H1 (cell line): ENCODE results near the gene PRKN. TPM values are rescaled to one million over a fixed set of nuclear protein-coding genes. Genes with fewer than 3 reads are reported as not detected.

Experiments
- CTCF ChIA-PET: fragments of 300-600 bp; sonication (Branson Sonifier 250); formaldehyde crosslinking; loops from one replicate; lab custom pipeline; 2021; ENCODE audit not compliant: partially characterized antibody; lab: Charles Lee
- POLR2A ChIA-PET: fragments of 300-600 bp; sonication (Branson Sonifier 250); formaldehyde crosslinking; loops from one replicate; lab custom pipeline; 2021; ENCODE audit warnings: inconsistent platforms; ENCODE audit not compliant: partially characterized antibody; lab: Charles Lee
- DNase-seq, 2 experiments: peaks; one replicate each; pipeline versions ENCODE4 v3.0.0 to v3.0.0-alpha.2; 2010 to 2022; ENCODE audit warnings: low spot score in 2 of 2, low read depth in 1 of 2, mixed read lengths in 1 of 2
- FAIRE-seq: peaks from 2 replicates; lab custom pipeline; 2011; peaks lifted over from hg19 to GRCh38; lab: Jason Lieb, UNC
- H2AFZ ChIP-seq: 2 replicates; pipeline ENCODE4 v1.8.1; 2012; ENCODE audit warnings: low read length, inconsistent platforms
- H2AK5ac ChIP-seq: 2 replicates; pipeline ENCODE4 v1.6.1; 2013; ENCODE audit warnings: low read depth, low read length
- H2BK120ac ChIP-seq: replicated peaks from 2 replicates; pipeline ENCODE3; 2013; ENCODE audit warnings: low read depth, low read length, inconsistent platforms
- H2BK12ac ChIP-seq: 2 replicates; pipeline ENCODE4 v1.6.1; 2013; ENCODE audit warnings: low read depth, low read length
- H2BK15ac ChIP-seq: 2 replicates; pipeline ENCODE4 v1.6.1; 2013; ENCODE audit warnings: low read length
- H2BK20ac ChIP-seq: 2 replicates; pipeline ENCODE4 v1.6.1; 2013; ENCODE audit warnings: low read length
- H2BK5ac ChIP-seq: 2 replicates; pipeline ENCODE4 v1.6.1; 2013; ENCODE audit warnings: low read depth, low read length
- H3K14ac ChIP-seq: 2 replicates; pipeline ENCODE4 v1.6.1; 2013; ENCODE audit warnings: inconsistent platforms; ENCODE audit not compliant: insufficient read length
- H3K18ac ChIP-seq: 2 replicates; pipeline ENCODE4 v1.6.1; 2013; ENCODE audit warnings: low read length; ENCODE audit errors: extremely low read depth
- H3K23ac ChIP-seq: 2 replicates; pipeline ENCODE4 v1.6.1; 2013; ENCODE audit warnings: inconsistent platforms; ENCODE audit not compliant: insufficient read length
- H3K23me2 ChIP-seq: 2 replicates; pipeline ENCODE4 v1.6.1; 2013; ENCODE audit warnings: low read depth, low read length
- H3K27ac ChIP-seq: 2 replicates; pipeline ENCODE4 v1.6.1; 2011; ENCODE audit warnings: low read depth, low read length, inconsistent platforms
- H3K27me3 ChIP-seq, 4 experiments: replicated peaks in 1 of 4; 1 replicate in 1 of 4; 2 replicates in 3 of 4; pipeline versions ENCODE4 v1.6.1 to v1.8.1; 2011 to 2013; ENCODE audit warnings: low read length in 3 of 4, mild to moderate bottlenecking in 3 of 4, inconsistent platforms in 2 of 4, mixed read lengths in 2 of 4, moderate library complexity in 1 of 4; ENCODE audit not compliant: control insufficient read depth in 3 of 4, insufficient read depth in 3 of 4; ENCODE audit errors: extremely low read depth in 1 of 4
- H3K36me3 ChIP-seq, 4 experiments: 2 replicates each; pipeline versions ENCODE4 v1.6.1 to v1.8.1; 2011 to 2013; ENCODE audit warnings: mild to moderate bottlenecking in 4 of 4, low read length in 3 of 4, moderate library complexity in 2 of 4, control low read depth in 1 of 4, inconsistent platforms in 1 of 4; ENCODE audit not compliant: insufficient read depth in 4 of 4, control insufficient read depth in 2 of 4
- H3K4ac ChIP-seq: replicated peaks from 2 replicates; pipeline ENCODE3; 2013; ENCODE audit warnings: low read length, low read depth, mixed read lengths, inconsistent platforms; ENCODE audit not compliant: insufficient read length
- H3K4me1 ChIP-seq, 4 experiments: replicated peaks in 1 of 4; 1 replicate in 1 of 4; 2 replicates in 3 of 4; pipeline versions ENCODE4 v1.6.1 to v1.8.1; 2011 to 2013; ENCODE audit warnings: low read length in 3 of 4, inconsistent platforms in 2 of 4, mixed read lengths in 1 of 4; ENCODE audit not compliant: insufficient read depth in 4 of 4, control insufficient read depth in 3 of 4
- H3K4me2 ChIP-seq, 2 experiments: 2 replicates each; pipeline versions ENCODE4 v1.6.1 to v1.8.1; 2011 to 2013; ENCODE audit warnings: low read depth in 2 of 2, low read length in 2 of 2, control low read depth in 1 of 2, inconsistent platforms in 1 of 2, mild to moderate bottlenecking in 1 of 2; ENCODE audit not compliant: insufficient read depth in 1 of 2
- H3K4me3 ChIP-seq, 4 experiments: fragments of 200-600, 300-600 bp in 1 of 4; sonication (generic), shearing (Covaris generic), sonication (Bioruptor Twin) in 1 of 4; 2 replicates each; pipeline versions ENCODE4 v1.5.1 to v1.8.1; 2011 to 2016; ENCODE audit warnings: low read length in 4 of 4, low read depth in 3 of 4, control low read depth in 2 of 4, inconsistent platforms in 2 of 4, mild to moderate bottlenecking in 2 of 4, mixed read lengths in 1 of 4, moderate library complexity in 1 of 4; ENCODE audit not compliant: insufficient read depth in 2 of 4; ENCODE audit errors: extremely low read depth in 1 of 4
- H3K56ac ChIP-seq: replicated peaks from 2 replicates; pipeline ENCODE3; 2013; ENCODE audit warnings: low read depth, mild to moderate bottlenecking, mixed read lengths, low read length, inconsistent platforms; ENCODE audit not compliant: insufficient read length
- H3K79me1 ChIP-seq: 2 replicates; pipeline ENCODE4 v1.6.1; 2013; ENCODE audit warnings: low read depth, low read length, control low read depth
- H3K79me2 ChIP-seq, 2 experiments: 2 replicates each; pipeline versions ENCODE4 v1.6.1 to v1.8.1; 2012 to 2013; ENCODE audit warnings: low read length in 2 of 2, mild to moderate bottlenecking in 2 of 2, inconsistent platforms in 1 of 2; ENCODE audit not compliant: insufficient read depth in 2 of 2, control insufficient read depth in 1 of 2
- H3K9ac ChIP-seq, 4 experiments: replicated peaks in 1 of 4; 1 replicate in 1 of 4; 2 replicates in 3 of 4; pipeline versions ENCODE4 v1.6.1 to v1.8.1; 2011 to 2013; ENCODE audit warnings: low read depth in 3 of 4, low read length in 3 of 4, control low read depth in 2 of 4, mild to moderate bottlenecking in 2 of 4, moderate library complexity in 2 of 4, inconsistent platforms in 1 of 4; ENCODE audit errors: extremely low read depth in 1 of 4
- H3K9me3 ChIP-seq, 2 experiments: 2 replicates each; pipeline versions ENCODE4 v1.6.1 to v1.8.1; 2012 to 2013; ENCODE audit warnings: mild to moderate bottlenecking in 2 of 2, moderate library complexity in 2 of 2, control low read depth in 1 of 2, inconsistent platforms in 1 of 2, low read depth in 1 of 2, low read length in 1 of 2, mixed read lengths in 1 of 2; ENCODE audit not compliant: insufficient read depth in 2 of 2
- H4K20me1 ChIP-seq, 2 experiments: replicated peaks in 1 of 2; 2 replicates each; pipeline versions ENCODE3 to v1.8.1; 2011 to 2013; ENCODE audit warnings: inconsistent platforms in 2 of 2, low read length in 2 of 2, mild to moderate bottlenecking in 1 of 2; ENCODE audit not compliant: insufficient read depth in 2 of 2, control insufficient read depth in 1 of 2
- H4K5ac ChIP-seq: 2 replicates; pipeline ENCODE4 v1.6.1; 2013; ENCODE audit warnings: low read length, low read depth, mixed read lengths, inconsistent platforms; ENCODE audit not compliant: insufficient read length
- H4K8ac ChIP-seq: 2 replicates; pipeline ENCODE4 v1.8.0; 2013; ENCODE audit warnings: mild to moderate bottlenecking, moderate library complexity, low read length, inconsistent platforms; ENCODE audit not compliant: insufficient read depth; ENCODE audit errors: extremely low read depth
- H4K91ac ChIP-seq: replicated peaks from 2 replicates; pipeline ENCODE3; 2013; ENCODE audit warnings: low read length, mixed read lengths, inconsistent platforms; ENCODE audit not compliant: insufficient read length
- CBX8 ChIP-seq: fragments of 300-800, 300-1000 bp; sonication (generic); IDR thresholded peaks from 2 replicates; pipeline ENCODE4 v1.7.1; 2016; ENCODE audit warnings: low read depth, low read length, borderline replicate concordance
- GABPA ChIP-seq: IDR thresholded peaks from 2 replicates; pipeline ENCODE4 v1.6.1; 2011; ENCODE audit warnings: mild to moderate bottlenecking, low read length, moderate library complexity, borderline replicate concordance; ENCODE audit not compliant: insufficient read depth
- HDAC2 ChIP-seq, 2 experiments: fragments of 300-600 bp in 1 of 2; sonication (generic) in 1 of 2; IDR thresholded peaks; 2 replicates each; pipeline ENCODE4 v1.6.1; 2011 to 2012; ENCODE audit warnings: low read depth in 2 of 2, low read length in 2 of 2, mild to moderate bottlenecking in 2 of 2, moderate library complexity in 2 of 2, borderline replicate concordance in 1 of 2, inconsistent platforms in 1 of 2
- KDM1A ChIP-seq: fragments of 200-600, 300-600 bp; sonication (generic); IDR thresholded peaks from 2 replicates; pipeline ENCODE4 v1.7.1; 2016; ENCODE audit warnings: mild to moderate bottlenecking, low read length, borderline replicate concordance
- NRF1 ChIP-seq: IDR thresholded peaks from 2 replicates; pipeline ENCODE4 v1.6.1; 2011; ENCODE audit warnings: mild to moderate bottlenecking, low read depth, low read length, improper control_type of control experiment
- RNF2 ChIP-seq: fragments of 200-900, 300-1000 bp; sonication (generic); IDR thresholded peaks from 2 replicates; pipeline ENCODE4 v1.7.1; 2016; ENCODE audit warnings: borderline replicate concordance, low read depth, mild to moderate bottlenecking, antibody characterized with exemption, low read length; ENCODE audit not compliant: poor library complexity, severe bottlenecking; ENCODE audit errors: missing control alignments
- SIRT6 ChIP-seq: IDR thresholded peaks from one replicate; pipeline ENCODE4 v1.7.1; 2012; ENCODE audit warnings: low read length, inconsistent platforms
- SUZ12 ChIP-seq: fragments of 200-600 bp; sonication (generic); IDR thresholded peaks from 2 replicates; pipeline ENCODE4 v1.6.1; 2012; ENCODE audit warnings: mild to moderate bottlenecking, inconsistent platforms, low read length, moderate library complexity, mixed read lengths
- YY1 ChIP-seq: IDR thresholded peaks from 2 replicates; pipeline ENCODE4 v1.6.1; 2011; ENCODE audit warnings: low read depth, mild to moderate bottlenecking, low read length
- WGBS, 2 experiments: shearing (Covaris generic) in 1 of 2; methylation state at CpG; one replicate each; pipeline versions ENCODE4 v1.1.6 to v1.1.7; 2013 to 2015; ENCODE audit warnings: low lambda C conversion rate in 2 of 2, mixed read lengths in 2 of 2, inconsistent platforms in 1 of 2, low coverage in 1 of 2, missing lambda C conversion rate in 1 of 2; ENCODE audit not compliant: insufficient replicate concordance in 2 of 2, insufficient coverage in 1 of 2, insufficient read length in 1 of 2; ENCODE audit errors: extremely low coverage in 1 of 2, missing lambda C conversion rate in 1 of 2; 5-methylcytosine and 5-hydroxymethylcytosine counted together
- polyA plus RNA-seq, 7 experiments: library from polyadenylated mRNA; depleted of rRNA in 3 of 7; stranded (reverse) in 5 of 7; unstranded in 2 of 7; fragments of >200 nt in 5 of 7; fragments of 200-250 nt in 2 of 7; gene quantifications; 1 replicate in 5 of 7; 2 replicates in 1 of 7; 4 replicates in 1 of 7; pipeline versions ENCODE4 v1.2.1 to v1.2.3, GENCODE V29; 2011 to 2013; ENCODE audit warnings: missing spikeins in 2 of 7, mixed read lengths in 2 of 7
- total RNA-seq: library from RNA; stranded (reverse); fragmentation: NEBNext Ultra II Directional; extraction: Animal tissue kit (Norgen Biotek cat#: 25700); gene quantifications from 2 replicates; pipeline ENCODE4 v1.2.1, GENCODE V29; 2021

The PRKN gene
- total and polyA plus RNA-seq, 2 of the 8 experiments (the other 6 are each of a cell fraction or from before 2014, with no cell fraction given), result 0.13 to 0.29 TPM

DNA sequence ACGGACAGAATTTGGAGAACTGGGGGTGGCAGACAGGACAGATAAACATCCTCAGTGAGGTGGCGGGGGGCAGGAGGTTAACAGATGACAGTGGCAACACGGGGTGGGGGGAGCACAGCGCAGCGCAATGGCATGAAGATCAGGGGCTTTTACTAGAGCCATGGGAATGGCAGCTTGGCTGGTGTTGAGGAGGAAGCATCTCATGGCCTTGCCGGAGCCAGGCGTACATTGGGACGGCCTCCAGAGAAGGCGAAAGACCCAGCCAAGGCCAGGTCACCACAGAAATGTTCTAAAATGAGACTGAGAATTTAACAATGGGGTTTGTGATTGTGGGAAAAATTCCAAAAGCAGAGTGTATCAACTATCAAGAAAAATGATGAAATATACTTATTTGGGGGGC lies 173.0 kb downstream of the PRKN start:
- H2BK5ac ChIP-seq, result no peak overlapping the region
- no peak overlapping the region for H3K9ac ChIP-seq
- no peak overlapping the region for H3K4me2 ChIP-seq
- no peak overlapping the region for H2BK12ac ChIP-seq
- H2BK120ac ChIP-seq, result no peak overlapping the region
- H4K20me1 ChIP-seq, result no peaks in the 10 kb centered on the region
- no peaks in the 10 kb centered on the region for H3K9me3 ChIP-seq
- H2AFZ ChIP-seq, result no peak overlapping the region
- no peak overlapping the region for H4K91ac ChIP-seq
- H3K18ac ChIP-seq, result no peak overlapping the region
- H3K4me3 ChIP-seq, result no peak overlapping the region
- no peaks in the 10 kb centered on the region for H3K23me2 ChIP-seq
- H3K14ac ChIP-seq, result no peak overlapping the region
- CTCF ChIA-PET, result interaction anchor here (1.2 kb wide), 1 partner anchor 24 kb away, joined by 3 read pairs; no protein-coding TSS in a partner anchor
- H4K5ac ChIP-seq, result no peak overlapping the region
- no peaks in the 10 kb centered on the region for H3K79me2 ChIP-seq
- no peak overlapping the region for H3K27ac ChIP-seq
- no peak overlapping the region for H3K4ac ChIP-seq
- no peak overlapping the region for H2BK20ac ChIP-seq
- H2BK15ac ChIP-seq, result no peak overlapping the region
- no peak overlapping the region for H3K56ac ChIP-seq
- no peak for TF ChIP-seq RNF2
- no peak for TF ChIP-seq GABPA
- no peak for TF ChIP-seq YY1
- TF ChIP-seq SUZ12, result no peak
- TF ChIP-seq KDM1A, result no peak
- TF ChIP-seq NRF1, result no peak
- no peak for TF ChIP-seq CBX8
- TF ChIP-seq SIRT6, result no peak
- no peak for TF ChIP-seq HDAC2 (IDR thresholded peaks at IDR 0.05; ENCODE audit: borderline replicate concordance in 1 of 2, low read depth in 2 of 2, low read length in 2 of 2)
- TF ChIP-seq, all 59 proteins: peak for 0
- DNase-seq (no peak), FAIRE-seq (no peak)
- WGBS, 2 experiments, result 95% methylated on average over 9 of the region's 9 CpGs; no CpG with 5 or more reads in 1 of the 2 experiments
- Histone ChIP-seq H3K4me1 (no peaks in the 10 kb centered on the region), H3K23ac (no peak overlapping the region), H2AK5ac (no peak overlapping the region), H3K36me3 (no peaks in the 10 kb centered on the region), H3K27me3 (no peaks in the 10 kb centered on the region), H3K79me1 (no peaks in the 10 kb centered on the region), H4K8ac (no peak overlapping the region)
- POLR2A ChIA-PET, result no interaction called here
